ENCODE data around the gene ZEB1. TPM values are rescaled to one million over a fixed set of nuclear protein-coding genes. Genes with fewer than 3 reads are reported as not detected.
"Not testable (repeated sequence)": the region's sequence is repeated elsewhere in the genome, so short reads cannot be mapped to it uniquely, and the experiment has no call there.

ZEB1 gene
- total RNA-seq, 1 donor: 14.0 TPM

GRCh38 chr10:31317652-31318381 is 1.2 kb upstream of the ZEB1 start:
- no peak for DNase-seq (ENCODE audit: low read depth in 2 of 3, low spot score in 2 of 3)

DNA sequence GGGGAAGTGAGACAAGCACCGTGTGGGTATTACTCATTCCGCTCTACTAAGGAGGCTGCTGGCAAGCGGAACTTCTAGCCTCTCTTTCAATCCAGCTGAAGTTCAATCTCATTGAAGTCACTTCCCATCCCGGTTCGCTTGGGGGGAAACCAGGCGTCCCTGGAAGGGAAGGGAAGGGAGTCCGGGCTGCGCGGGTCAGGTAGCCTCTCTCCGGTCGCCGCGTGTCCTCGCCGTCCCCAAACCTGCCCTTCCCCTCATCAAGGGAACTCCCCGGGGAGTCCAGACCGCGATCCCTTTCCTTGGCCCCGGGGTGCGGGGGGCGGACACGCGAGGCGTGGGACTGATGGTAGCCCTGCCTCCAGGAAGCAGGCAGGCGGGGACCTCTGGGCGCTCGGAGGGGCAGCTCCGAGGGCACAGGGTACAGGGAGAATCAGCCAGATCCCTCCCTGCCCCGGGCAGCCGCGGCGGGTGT is 598 bp upstream of the ZEB1 start:
- DNase-seq (ENCODE audit: low read depth in 2 of 3, low spot score in 2 of 3): peak; percentile 50 to 88 (median 88)

GRCh38 chr10:31319602-31320549 is 860 bp downstream of the ZEB1 start:
- peak; percentile 25 to 59 (median 50) for DNase-seq (ENCODE audit: low read depth in 2 of 3, low spot score in 2 of 3)

GRCh38 chr10:31320550-31321211 is 1.7 kb downstream of the ZEB1 start:
- peak; percentile 10 to 41 (median 33) for DNase-seq (ENCODE audit: low read depth in 2 of 3, low spot score in 2 of 3)

DNA sequence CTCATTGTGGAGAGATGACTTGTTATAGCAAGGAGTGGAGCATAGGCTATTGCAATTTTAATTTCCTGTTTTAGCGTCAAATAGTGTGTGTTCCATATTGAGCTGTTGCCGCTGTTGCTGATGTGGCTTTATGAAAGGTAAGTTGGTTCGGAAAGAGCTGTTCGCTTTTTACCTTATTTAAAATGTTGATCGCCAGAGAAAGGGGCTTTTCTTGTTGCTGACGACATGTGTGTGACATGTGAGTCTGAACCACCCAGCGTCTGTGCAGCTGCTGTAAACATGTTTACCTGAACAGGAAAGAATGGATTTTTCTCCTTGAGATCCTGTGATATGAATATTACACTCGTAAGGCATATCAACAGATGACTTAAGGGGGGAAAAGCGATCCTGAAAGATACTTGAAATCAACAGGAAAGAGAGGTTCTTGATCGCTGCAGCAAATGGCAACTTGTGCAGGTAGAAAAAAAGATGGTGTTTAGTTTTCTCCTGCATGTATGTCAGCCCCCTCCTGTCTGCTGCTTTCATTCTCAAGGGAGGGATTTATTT is 2.5 kb downstream of the ZEB1 start:
- peak in 2 of 3 donors; percentile 23 to 45 for DNase-seq (ENCODE audit: low read depth in 2 of 3, low spot score in 2 of 3)

- peak in 1 of 3 donors; percentile 18 for DNase-seq (ENCODE audit: low read depth in 2 of 3, low spot score in 2 of 3)
Measured at GRCh38 chr10:31322647-31323046, 3.6 kb downstream of the ZEB1 start.

DNA sequence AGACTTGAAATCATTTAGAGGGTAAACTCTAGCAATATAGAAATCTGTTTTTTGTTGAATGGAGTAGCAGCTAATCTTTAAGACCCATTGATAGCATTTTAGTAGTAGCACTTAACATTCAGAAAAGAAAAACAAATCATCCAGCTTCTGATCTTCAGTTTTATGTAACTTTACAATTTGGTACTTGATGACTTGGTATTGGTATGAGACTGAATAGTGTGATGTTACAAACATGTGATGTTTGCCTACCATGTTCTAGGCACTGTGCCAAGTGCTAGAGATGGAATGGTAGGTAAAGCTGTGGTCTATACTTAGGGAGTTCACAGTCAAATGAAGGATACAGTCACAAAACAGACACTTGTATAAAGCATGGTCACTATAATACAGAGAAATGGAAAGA is 21.3 kb downstream of the ZEB1 start:
- DNase-seq (ENCODE audit: low read depth in 2 of 3, low spot score in 2 of 3): no peak

- DNase-seq (ENCODE audit: low read depth in 2 of 3, low spot score in 2 of 3): no peak
Measured at GRCh38 chr10:31341552-31341951, 22.5 kb downstream of the ZEB1 start.

GRCh38 chr10:31343009-31343408 is 24.0 kb downstream of the ZEB1 start:
- DNase-seq (ENCODE audit: low read depth in 2 of 3, low spot score in 2 of 3): no peak

- no peak for DNase-seq (ENCODE audit: low read depth in 2 of 3, low spot score in 2 of 3)
Measured at GRCh38 chr10:31343551-31343950, 24.5 kb downstream of the ZEB1 start.

GRCh38 chr10:31345886-31346285 is 26.9 kb downstream of the ZEB1 start:
- DNase-seq (ENCODE audit: low read depth in 2 of 3, low spot score in 2 of 3): no peak

- DNase-seq (ENCODE audit: low read depth in 2 of 3, low spot score in 2 of 3): no peak
Measured at GRCh38 chr10:31346953-31347352, 27.9 kb downstream of the ZEB1 start.

DNA sequence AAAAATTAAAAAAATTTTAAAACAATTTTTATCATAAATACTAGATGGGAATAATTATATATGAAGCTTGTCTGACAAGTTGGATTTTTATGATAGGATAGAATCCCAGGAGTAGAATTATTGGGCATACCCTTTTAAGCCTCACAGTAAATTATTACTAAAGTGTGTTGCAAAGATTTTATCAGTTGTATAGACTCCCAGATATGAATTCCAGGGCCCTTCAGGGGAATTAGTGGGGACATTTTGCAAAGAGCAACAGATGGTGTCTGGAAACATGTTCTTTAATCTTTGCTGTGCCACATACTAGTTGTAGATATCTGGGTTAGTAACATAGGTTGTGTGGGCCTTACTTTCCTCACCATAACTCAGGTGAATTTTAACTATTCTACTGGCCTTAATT is 28.7 kb downstream of the ZEB1 start:
- no peak for DNase-seq (ENCODE audit: low read depth in 2 of 3, low spot score in 2 of 3)

DNA sequence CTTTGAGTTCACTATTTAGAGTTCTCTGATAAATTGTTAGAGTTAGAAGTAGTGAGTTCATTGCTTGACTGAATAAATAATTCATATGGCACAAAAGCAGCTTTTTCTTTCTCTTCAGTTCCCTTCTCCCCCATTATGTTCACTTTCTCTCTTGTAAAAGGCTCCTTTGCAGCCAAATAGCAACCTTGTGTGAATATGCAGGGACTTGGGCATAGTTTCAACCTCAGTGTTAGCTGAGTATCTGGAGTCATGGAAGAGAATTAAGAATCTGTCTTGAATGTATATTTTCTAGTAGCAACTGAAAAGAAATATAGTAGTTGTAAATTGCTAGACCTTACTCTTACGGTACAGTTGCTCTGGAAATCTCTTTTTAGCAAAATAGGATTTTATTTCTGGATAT is 31.9 kb downstream of the ZEB1 start:
- no peak for DNase-seq (ENCODE audit: low read depth in 2 of 3, low spot score in 2 of 3)

DNA sequence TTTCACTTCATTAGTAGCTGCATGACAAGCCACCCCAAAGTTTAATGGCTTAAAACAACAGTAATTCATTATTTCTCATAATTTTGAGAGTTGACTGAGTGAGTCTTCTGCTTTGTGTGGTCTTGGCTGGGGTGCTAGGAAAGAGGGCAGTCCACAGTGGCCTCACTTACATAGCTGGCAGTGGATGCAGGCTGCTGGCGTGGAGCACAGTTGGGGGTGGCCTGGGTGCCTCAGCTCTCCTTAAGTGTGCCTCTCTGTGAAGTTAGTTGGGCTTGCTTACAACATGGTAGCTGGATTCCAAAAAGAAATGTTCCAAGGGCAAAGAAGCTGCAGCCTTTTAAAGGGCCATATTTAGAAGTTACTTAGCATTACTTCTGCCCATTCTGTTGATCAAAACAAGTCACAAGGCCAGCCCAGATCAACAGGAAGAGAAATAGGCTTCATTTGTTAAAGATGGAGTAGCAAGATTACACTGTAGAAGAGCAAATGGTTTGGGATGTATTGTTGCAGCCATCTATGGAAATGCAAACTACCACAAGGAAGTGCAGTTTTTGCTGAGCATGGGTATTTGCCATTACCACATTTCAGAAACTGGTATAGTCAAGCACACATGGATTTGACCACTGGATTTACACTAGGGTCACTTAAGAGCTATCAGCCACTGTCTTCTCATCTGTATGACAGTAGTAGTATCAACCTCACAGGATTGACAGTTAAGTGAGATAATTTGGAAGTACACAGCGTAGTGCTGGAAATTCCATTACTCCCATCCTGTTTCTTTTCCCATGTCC is 33.6 kb downstream of the ZEB1 start:
- no peak for DNase-seq (ENCODE audit: low read depth in 2 of 3, low spot score in 2 of 3)

DNA sequence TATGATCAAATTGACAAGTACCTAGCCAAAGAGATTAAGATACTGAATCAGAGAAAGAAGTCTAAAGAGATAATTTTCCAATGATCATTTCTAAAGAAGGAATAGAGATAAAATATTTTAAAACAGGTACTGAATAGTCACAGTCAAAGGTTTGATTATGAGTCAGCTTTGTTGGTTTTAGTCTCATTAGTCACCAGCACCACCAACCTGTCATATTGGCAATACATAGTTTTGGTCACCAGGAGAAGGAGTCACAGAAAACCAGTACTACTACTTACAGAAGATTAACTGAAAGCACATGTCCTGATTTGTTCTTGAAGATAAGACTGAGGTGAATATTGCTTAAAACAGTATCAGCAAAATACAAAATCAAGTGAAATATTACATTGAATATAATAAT is 34.6 kb downstream of the ZEB1 start:
- DNase-seq (ENCODE audit: low read depth in 2 of 3, low spot score in 2 of 3): peak in 2 of 3 donors; percentile 36 to 60

DNA sequence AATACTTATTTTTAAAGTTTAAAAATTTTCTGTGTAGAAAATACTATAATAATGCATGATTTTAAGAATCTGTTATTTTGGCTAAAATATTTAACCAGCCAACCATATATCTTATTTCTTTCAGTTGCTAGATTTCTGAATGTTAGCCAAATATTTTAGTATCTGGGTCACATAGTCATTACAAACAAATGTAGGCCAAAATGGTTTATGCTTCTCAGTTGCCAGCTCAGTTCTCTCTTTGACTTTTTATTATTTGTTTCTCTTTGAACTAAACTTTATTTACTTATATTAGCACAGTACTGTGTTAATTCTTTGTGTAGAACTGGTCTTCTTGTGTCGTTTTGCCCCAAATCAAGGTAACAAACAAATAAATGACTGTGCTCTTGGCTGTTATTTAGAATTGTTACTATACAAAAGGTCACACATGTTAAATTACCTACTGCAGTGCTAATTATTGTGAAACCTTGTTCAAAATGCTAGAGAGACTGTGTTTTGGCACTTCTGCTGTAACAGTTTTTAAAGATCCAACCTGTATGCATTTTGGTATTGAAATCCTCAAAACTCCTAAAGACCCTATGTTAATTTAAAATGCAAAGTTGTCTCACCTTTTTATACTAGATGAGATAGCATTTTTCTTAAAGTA is 39.8 kb downstream of the ZEB1 start:
- DNase-seq (ENCODE audit: low read depth in 2 of 3, low spot score in 2 of 3): no peak

DNA sequence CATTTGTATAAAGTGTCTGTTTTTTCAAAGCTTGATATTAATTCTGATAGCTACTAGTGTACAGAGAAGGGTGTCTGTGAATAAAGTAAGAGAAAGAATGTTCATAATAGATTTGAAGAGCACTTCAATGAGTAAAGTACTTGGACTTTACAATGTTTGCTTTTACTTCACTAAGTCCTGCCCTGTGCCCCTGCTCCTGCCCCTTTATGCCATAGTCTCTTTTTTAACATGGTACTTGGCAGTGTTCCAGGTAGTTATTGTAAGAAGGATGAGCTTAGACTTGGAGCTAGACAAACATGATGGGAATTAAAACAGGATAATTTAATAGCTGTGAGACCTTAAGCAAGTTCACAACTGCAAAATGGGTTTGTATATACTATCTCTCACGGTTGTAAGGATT is 41.0 kb downstream of the ZEB1 start:
- DNase-seq (ENCODE audit: low read depth in 2 of 3, low spot score in 2 of 3): no peak

DNA sequence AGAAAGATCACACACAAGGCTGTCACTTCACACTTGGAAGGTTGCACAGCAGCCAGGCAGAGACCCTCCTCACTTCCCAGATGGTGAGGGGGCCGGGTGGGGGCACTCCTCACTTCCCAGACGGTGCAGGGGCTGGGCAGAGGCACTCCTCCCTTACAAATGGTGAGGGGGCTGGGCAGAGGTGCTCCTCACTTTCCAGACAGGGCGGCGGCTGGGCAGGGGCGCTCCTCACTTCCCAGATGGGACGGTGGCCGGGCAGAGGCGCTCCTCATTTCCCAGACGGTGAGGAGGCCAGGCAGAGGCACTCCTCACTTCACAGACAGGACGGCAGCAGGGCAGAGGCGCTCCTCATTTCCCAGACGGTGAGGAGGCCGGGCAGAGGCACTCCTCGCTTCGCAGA is 42.5 kb downstream of the ZEB1 start:
- not testable (repeated sequence) for DNase-seq (ENCODE audit: low read depth in 2 of 3, low spot score in 2 of 3)
